H9 (cell line): ENCODE measurements around the gene PARVB. TPM values are rescaled to one million over a fixed set of nuclear protein-coding genes. Genes with fewer than 3 reads are reported as not detected.

Source experiments
- DNase-seq: peaks from one replicate; pipeline ENCODE4 v3.0.0-alpha.2; 2017
- H2AFZ ChIP-seq: one replicate; pipeline ENCODE4 v1.6.1; 2013; ENCODE audit warnings: mild to moderate bottlenecking, low read length, control low read depth, moderate library complexity
- H2AK5ac ChIP-seq: 2 replicates; pipeline ENCODE4 v1.6.1; 2013; ENCODE audit warnings: low read length, control low read depth, mixed read lengths; ENCODE audit not compliant: insufficient read length
- H2BK120ac ChIP-seq: one replicate; pipeline ENCODE4 v1.6.1; 2013; ENCODE audit warnings: low read depth, mild to moderate bottlenecking, low read length, control low read depth, inconsistent platforms; ENCODE audit not compliant: poor library complexity, severe bottlenecking
- H2BK12ac ChIP-seq: 2 replicates; pipeline ENCODE4 v1.6.1; 2013; ENCODE audit warnings: low read length, control low read depth, mixed read lengths, low read depth; ENCODE audit not compliant: insufficient read length
- H2BK15ac ChIP-seq: 2 replicates; pipeline ENCODE4 v1.6.1; 2013; ENCODE audit warnings: low read depth, low read length, control low read depth
- H2BK20ac ChIP-seq: one replicate; pipeline ENCODE4 v1.6.1; 2013; ENCODE audit warnings: low read depth, mild to moderate bottlenecking, low read length, control low read depth, inconsistent platforms; ENCODE audit not compliant: poor library complexity, severe bottlenecking
- H2BK5ac ChIP-seq: 2 replicates; pipeline ENCODE4 v1.6.1; 2013; ENCODE audit warnings: low read length, control low read depth, mixed read lengths; ENCODE audit not compliant: insufficient read length
- H3K14ac ChIP-seq: 2 replicates; pipeline ENCODE4 v1.6.1; 2013; ENCODE audit warnings: low read length, control low read depth; ENCODE audit not compliant: insufficient read depth
- H3K18ac ChIP-seq: 2 replicates; pipeline ENCODE4 v1.6.1; 2013; ENCODE audit warnings: low read depth, mild to moderate bottlenecking, mixed read lengths, low read length, control low read depth; ENCODE audit not compliant: insufficient read length
- H3K23ac ChIP-seq: 2 replicates; pipeline ENCODE4 v1.6.1; 2013; ENCODE audit warnings: low read length, control low read depth, mixed read lengths, low read depth; ENCODE audit not compliant: insufficient read length
- H3K23me2 ChIP-seq: 2 replicates; pipeline ENCODE4 v1.6.1; 2013; ENCODE audit warnings: low read depth, mild to moderate bottlenecking, mixed read lengths, low read length, control low read depth; ENCODE audit not compliant: insufficient read length, poor library complexity, severe bottlenecking
- H3K27ac ChIP-seq: 2 replicates; pipeline ENCODE4 v1.5.1; 2013; ENCODE audit warnings: low read length, control low read depth, mixed read lengths, low read depth; ENCODE audit not compliant: insufficient read length
- H3K27me3 ChIP-seq: 2 replicates; pipeline ENCODE4 v1.6.1; 2013; ENCODE audit warnings: low read length, control low read depth, inconsistent platforms; ENCODE audit not compliant: insufficient read depth
- H3K4ac ChIP-seq: 2 replicates; pipeline ENCODE4 v1.6.1; 2013; ENCODE audit warnings: low read depth, mild to moderate bottlenecking, control low read depth, inconsistent platforms, low read length, moderate library complexity
- H3K4me1 ChIP-seq: 2 replicates; pipeline ENCODE4 v1.6.1; 2013; ENCODE audit warnings: low read length, control low read depth, inconsistent platforms; ENCODE audit not compliant: insufficient read depth
- H3K4me2 ChIP-seq: 2 replicates; pipeline ENCODE4 v1.6.1; 2013; ENCODE audit warnings: low read length, control low read depth, mixed read lengths; ENCODE audit not compliant: insufficient read length, insufficient read depth
- H3K56ac ChIP-seq: 2 replicates; pipeline ENCODE4 v1.6.1; 2013; ENCODE audit warnings: low read depth, mild to moderate bottlenecking, mixed read lengths, low read length, control low read depth; ENCODE audit not compliant: insufficient read length
- H3K79me1 ChIP-seq: 2 replicates; pipeline ENCODE4 v1.6.1; 2013; ENCODE audit warnings: low read depth, mild to moderate bottlenecking, moderate library complexity, low read length, control low read depth, inconsistent platforms; ENCODE audit not compliant: insufficient read depth, poor library complexity, severe bottlenecking
- H3K79me2 ChIP-seq: 2 replicates; pipeline ENCODE4 v1.6.1; 2013; ENCODE audit warnings: low read length, control low read depth, inconsistent platforms; ENCODE audit not compliant: insufficient read depth
- H3K9ac ChIP-seq: 2 replicates; pipeline ENCODE4 v1.6.1; 2013; ENCODE audit warnings: low read length, control low read depth, mixed read lengths; ENCODE audit not compliant: insufficient read length; ENCODE audit errors: extremely low read depth
- H3K9me3 ChIP-seq: one replicate; pipeline ENCODE4 v1.6.1; 2013; ENCODE audit warnings: low read depth, low read length, inconsistent platforms; ENCODE audit not compliant: control insufficient read depth
- H3T11ph ChIP-seq: one replicate; pipeline ENCODE4 v1.6.1; 2013; ENCODE audit warnings: mild to moderate bottlenecking, low read length, control low read depth, inconsistent platforms
- H4K20me1 ChIP-seq: one replicate; pipeline ENCODE4 v1.6.1; 2013; ENCODE audit not compliant: control insufficient read depth, insufficient read length, insufficient read depth
- H4K5ac ChIP-seq: 2 replicates; pipeline ENCODE4 v1.6.1; 2013; ENCODE audit warnings: low read depth, mild to moderate bottlenecking, mixed read lengths, low read length, control low read depth; ENCODE audit not compliant: insufficient read length
- H4K8ac ChIP-seq: replicated peaks from 2 replicates; pipeline ENCODE4 v1.6.1; 2013; ENCODE audit warnings: low read length, control low read depth, mixed read lengths, low read depth; ENCODE audit not compliant: insufficient read length
- H4K91ac ChIP-seq: 2 replicates; pipeline ENCODE4 v1.6.1; 2013; ENCODE audit warnings: low read depth, mild to moderate bottlenecking, moderate library complexity, mixed read lengths, low read length, control low read depth; ENCODE audit not compliant: insufficient read length
- H3K27ac Mint-ChIP-seq, 3 experiments: 2 replicates in 2 of 3; 3 replicates in 1 of 3; pipeline ENCODE4 v1.8.0; 2020 to 2021; ENCODE audit warnings: mixed read lengths in 3 of 3, mild to moderate bottlenecking in 1 of 3, moderate library complexity in 1 of 3
- H3K27me3 Mint-ChIP-seq: 2 replicates; pipeline ENCODE4 v1.8.0; 2021; ENCODE audit warnings: low read depth, mild to moderate bottlenecking, moderate library complexity, mixed read lengths
- H3K36me3 Mint-ChIP-seq, 3 experiments: 2 replicates in 2 of 3; 3 replicates in 1 of 3; pipeline ENCODE4 v1.8.0; 2020 to 2021; ENCODE audit warnings: low read depth in 3 of 3, mixed read lengths in 3 of 3; ENCODE audit not compliant: insufficient read depth in 1 of 3
- H3K4me1 Mint-ChIP-seq, 2 experiments: 2 replicates each; pipeline ENCODE4 v1.8.0; 2020; ENCODE audit warnings: mixed read lengths in 2 of 2
- H3K4me3 Mint-ChIP-seq, 2 experiments: 2 replicates in 1 of 2; 3 replicates in 1 of 2; pipeline ENCODE4 v1.8.0; 2020 to 2021; ENCODE audit warnings: mild to moderate bottlenecking in 2 of 2, mixed read lengths in 2 of 2, moderate library complexity in 1 of 2
- H3K9me3 Mint-ChIP-seq, 2 experiments: 2 replicates in 1 of 2; 3 replicates in 1 of 2; pipeline ENCODE4 v1.8.0; 2020; ENCODE audit warnings: mild to moderate bottlenecking in 2 of 2, mixed read lengths in 2 of 2, moderate library complexity in 1 of 2
- CTCF ChIP-seq: fragments of 200-600 bp; sonication (generic); conservative IDR thresholded peaks from 3 replicates; pipeline ENCODE4 v1.8.0; 2021; ENCODE audit warnings: antibody characterized with exemption, mild to moderate bottlenecking
- WGBS: extraction: QIAGEN DNeasy Blood & Tissue Kit; methylation state at CpG from one replicate; pipeline ENCODE4 v1.1.7; 2013; ENCODE audit warnings: missing lambda C conversion rate, low lambda C conversion rate, mixed read lengths; ENCODE audit not compliant: insufficient read length; ENCODE audit errors: extremely low coverage; 5-methylcytosine and 5-hydroxymethylcytosine counted together
- total RNA-seq: library from RNA; stranded (reverse); gene quantifications from 2 replicates; pipeline ENCODE4 v1.2.1, GENCODE V29; 2021

The PARVB gene
- total RNA-seq, 1 experiment from 2014 or later: 15.6 TPM

- Mint-ChIP-seq H3K27ac (no peak overlapping the region), H3K4me1 (peaks cover 39 to 49% of the 10 kb centered on the region in 2 experiments), H3K36me3 (no peaks in the 10 kb centered on the region), H3K9me3 (no peaks in the 10 kb centered on the region), H3K27me3 (peaks cover 3% of the 10 kb centered on the region), H3K4me3 (no peak overlapping the region)
- no CpG with 5 or more reads among the region's 8 CpGs for WGBS
- H3K4me2 ChIP-seq: no peak overlapping the region
- H3K9me3 ChIP-seq: no peaks in the 10 kb centered on the region
- no peak overlapping the region for H2AK5ac ChIP-seq
- no peaks in the 10 kb centered on the region for H3K79me1 ChIP-seq
- H2AFZ ChIP-seq: no peak overlapping the region
- H4K5ac ChIP-seq: no peak overlapping the region
- H3K23ac ChIP-seq: no peak overlapping the region
- no peaks in the 10 kb centered on the region for H3K79me2 ChIP-seq
- no peak for DNase-seq
- peaks cover 5% of the 10 kb centered on the region; the same call in 1 of the 2 replicates for H3K4me1 ChIP-seq
- no peak overlapping the region for H3K27ac ChIP-seq
- no peak overlapping the region for H4K91ac ChIP-seq
- H4K8ac ChIP-seq: no peak overlapping the region
- no peak overlapping the region for H2BK5ac ChIP-seq
- H3K56ac ChIP-seq: no peak overlapping the region
- no peak overlapping the region for H3K9ac ChIP-seq
- H2BK12ac ChIP-seq: no peak overlapping the region
- H2BK15ac ChIP-seq: no peak overlapping the region
- H2BK120ac ChIP-seq: no peak overlapping the region
- no peaks in the 10 kb centered on the region for H4K20me1 ChIP-seq
- H3K27me3 ChIP-seq: no peaks in the 10 kb centered on the region
- no peaks in the 10 kb centered on the region for H3K23me2 ChIP-seq
- no peak for TF ChIP-seq CTCF
- H3K14ac ChIP-seq: no peak overlapping the region
- no peak overlapping the region for H3T11ph ChIP-seq
- H3K18ac ChIP-seq: no peak overlapping the region
- no peak overlapping the region for H2BK20ac ChIP-seq
- H3K4ac ChIP-seq: no peak overlapping the region
Measured at GRCh38 chr22:44175676-44176075, 151.6 kb downstream of the PARVB start.
